BLaER1 (cell line): ENCODE data around the gene GSTP1.
A peak's percentile ranks its signal among the peaks of the same experiment; 100 is the strongest.
"Not testable (repeated sequence)": the region's sequence is repeated elsewhere in the genome, so short reads cannot be mapped to it uniquely, and the experiment has no call there.

Source experiments
- H3K27ac ChIP-seq: shearing (Covaris generic); formaldehyde crosslinking; 2 replicates; pipeline ENCODE4 v1.8.1; 2022
- H3K27me3 ChIP-seq: shearing (Covaris generic); formaldehyde crosslinking; 2 replicates; pipeline ENCODE4 v1.8.1; 2022
- H3K36me3 ChIP-seq: shearing (Covaris generic); formaldehyde crosslinking; 2 replicates; pipeline ENCODE4 v1.8.1; 2022
- H3K4me1 ChIP-seq: shearing (Covaris generic); formaldehyde crosslinking; 2 replicates; pipeline ENCODE4 v1.8.1; 2022
- H3K4me2 ChIP-seq: shearing (Covaris generic); formaldehyde crosslinking; 2 replicates; pipeline ENCODE4 v1.8.1; 2022
- H3K4me3 ChIP-seq: shearing (Covaris generic); formaldehyde crosslinking; 2 replicates; pipeline ENCODE4 v1.8.1; 2022
- H3K9ac ChIP-seq: shearing (Covaris generic); formaldehyde crosslinking; 2 replicates; pipeline ENCODE4 v1.8.1; 2022
- H3K9me3 ChIP-seq: shearing (Covaris generic); formaldehyde crosslinking; 2 replicates; pipeline ENCODE4 v1.8.1; 2022
- H4K20me1 ChIP-seq: shearing (Covaris generic); formaldehyde crosslinking; 2 replicates; pipeline ENCODE4 v1.8.1; 2022
- Cebpa-rat ChIP-seq: shearing (Covaris generic); IDR thresholded peaks from 2 replicates; pipeline ENCODE4 v1.8.1; 2022

GSTP1 gene

DNA sequence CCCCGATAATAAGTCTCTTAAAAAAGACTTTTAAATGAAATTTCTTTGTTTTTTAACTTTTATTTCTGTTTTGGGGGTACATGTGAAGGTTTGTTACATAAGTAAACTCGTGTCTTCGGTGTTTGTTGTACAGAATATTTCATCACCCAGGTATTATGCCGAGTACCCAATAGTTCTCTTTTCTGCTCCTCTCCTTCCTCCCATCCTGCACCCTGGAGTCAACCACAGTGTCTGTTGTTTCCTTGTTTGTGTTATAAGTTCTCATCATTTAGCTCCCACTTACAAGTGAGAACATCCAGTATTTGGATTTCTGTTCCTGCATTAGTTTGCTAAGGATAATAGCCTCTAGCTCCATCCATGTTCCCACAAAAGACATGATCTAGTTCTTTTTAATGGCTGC, 1.6 kb upstream of the GSTP1 start:
- no peak overlapping the region for H3K9ac ChIP-seq
- H3K36me3 ChIP-seq = peaks cover 25% of the 10 kb centered on the region
- H3K4me3 ChIP-seq = no peak overlapping the region
- H3K27ac ChIP-seq = no peak overlapping the region
- peaks cover 7% of the 10 kb centered on the region for H3K27me3 ChIP-seq
- TF ChIP-seq Cebpa-rat = no peak
- peaks cover 29% of the 10 kb centered on the region for H4K20me1 ChIP-seq
- H3K4me1 ChIP-seq = peaks cover 78% of the 10 kb centered on the region
- H3K4me2 ChIP-seq = peak overlapping the region; percentile 99
- no peaks in the 10 kb centered on the region for H3K9me3 ChIP-seq

DNA sequence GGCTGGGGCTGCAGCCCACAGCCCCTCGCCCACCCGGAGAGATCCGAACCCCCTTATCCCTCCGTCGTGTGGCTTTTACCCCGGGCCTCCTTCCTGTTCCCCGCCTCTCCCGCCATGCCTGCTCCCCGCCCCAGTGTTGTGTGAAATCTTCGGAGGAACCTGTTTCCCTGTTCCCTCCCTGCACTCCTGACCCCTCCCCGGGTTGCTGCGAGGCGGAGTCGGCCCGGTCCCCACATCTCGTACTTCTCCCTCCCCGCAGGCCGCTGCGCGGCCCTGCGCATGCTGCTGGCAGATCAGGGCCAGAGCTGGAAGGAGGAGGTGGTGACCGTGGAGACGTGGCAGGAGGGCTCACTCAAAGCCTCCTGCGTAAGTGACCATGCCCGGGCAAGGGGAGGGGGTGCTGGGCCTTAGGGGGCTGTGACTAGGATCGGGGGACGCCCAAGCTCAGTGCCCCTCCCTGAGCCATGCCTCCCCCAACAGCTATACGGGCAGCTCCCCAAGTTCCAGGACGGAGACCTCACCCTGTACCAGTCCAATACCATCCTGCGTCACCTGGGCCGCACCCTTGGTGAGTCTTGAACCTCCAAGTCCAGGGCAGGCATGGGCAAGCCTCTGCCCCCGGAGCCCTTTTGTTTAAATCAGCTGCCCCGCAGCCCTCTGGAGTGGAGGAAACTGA, 731 bp downstream of the GSTP1 start:
- H4K20me1 ChIP-seq = peaks cover 41% of the 10 kb centered on the region
- H3K4me1 ChIP-seq = peaks cover 85% of the 10 kb centered on the region
- peak overlapping the region; percentile 94 for H3K27ac ChIP-seq
- H3K27me3 ChIP-seq = peaks cover 7% of the 10 kb centered on the region
- H3K4me2 ChIP-seq = peak overlapping the region; percentile 99
- H3K36me3 ChIP-seq = peaks cover 49% of the 10 kb centered on the region
- peak overlapping the region; percentile 95 for H3K9ac ChIP-seq
- no peak for TF ChIP-seq Cebpa-rat
- H3K9me3 ChIP-seq = no peaks in the 10 kb centered on the region
- H3K4me3 ChIP-seq = peak overlapping the region; percentile 82

GRCh38 chr11:67584881-67585873, 1.6 kb downstream of the GSTP1 start:
- H3K27ac ChIP-seq = peak overlapping the region; percentile 94
- peaks cover 77% of the 10 kb centered on the region for H3K4me1 ChIP-seq
- no peaks in the 10 kb centered on the region for H3K9me3 ChIP-seq
- peaks cover 7% of the 10 kb centered on the region for H3K27me3 ChIP-seq
- peak overlapping the region; percentile 82 for H3K4me3 ChIP-seq
- H3K36me3 ChIP-seq = peaks cover 51% of the 10 kb centered on the region
- peaks cover 41% of the 10 kb centered on the region for H4K20me1 ChIP-seq
- TF ChIP-seq Cebpa-rat = no peak
- H3K4me2 ChIP-seq = peak overlapping the region; percentile 99
- H3K9ac ChIP-seq = peak overlapping the region; percentile 95

DNA sequence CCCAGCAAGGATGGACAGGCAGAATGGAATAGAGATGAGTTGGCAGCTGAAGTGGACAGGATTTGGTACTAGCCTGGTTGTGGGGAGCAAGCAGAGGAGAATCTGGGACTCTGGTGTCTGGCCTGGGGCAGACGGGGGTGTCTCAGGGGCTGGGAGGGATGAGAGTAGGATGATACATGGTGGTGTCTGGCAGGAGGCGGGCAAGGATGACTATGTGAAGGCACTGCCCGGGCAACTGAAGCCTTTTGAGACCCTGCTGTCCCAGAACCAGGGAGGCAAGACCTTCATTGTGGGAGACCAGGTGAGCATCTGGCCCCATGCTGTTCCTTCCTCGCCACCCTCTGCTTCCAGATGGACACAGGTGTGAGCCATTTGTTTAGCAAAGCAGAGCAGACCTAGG, 2.3 kb downstream of the GSTP1 start:
- peak overlapping the region; percentile 99 for H3K4me2 ChIP-seq
- no peaks in the 10 kb centered on the region for H3K9me3 ChIP-seq
- peaks cover 51% of the 10 kb centered on the region for H3K36me3 ChIP-seq
- no peak for TF ChIP-seq Cebpa-rat
- peak overlapping the region; percentile 82 for H3K4me3 ChIP-seq
- peaks cover 41% of the 10 kb centered on the region for H4K20me1 ChIP-seq
- H3K4me1 ChIP-seq = peaks cover 71% of the 10 kb centered on the region
- H3K9ac ChIP-seq = peak overlapping the region; percentile 95
- H3K27me3 ChIP-seq = peaks cover 7% of the 10 kb centered on the region
- peak overlapping the region; percentile 39; the same call in 1 of the 2 replicates for H3K27ac ChIP-seq

DNA sequence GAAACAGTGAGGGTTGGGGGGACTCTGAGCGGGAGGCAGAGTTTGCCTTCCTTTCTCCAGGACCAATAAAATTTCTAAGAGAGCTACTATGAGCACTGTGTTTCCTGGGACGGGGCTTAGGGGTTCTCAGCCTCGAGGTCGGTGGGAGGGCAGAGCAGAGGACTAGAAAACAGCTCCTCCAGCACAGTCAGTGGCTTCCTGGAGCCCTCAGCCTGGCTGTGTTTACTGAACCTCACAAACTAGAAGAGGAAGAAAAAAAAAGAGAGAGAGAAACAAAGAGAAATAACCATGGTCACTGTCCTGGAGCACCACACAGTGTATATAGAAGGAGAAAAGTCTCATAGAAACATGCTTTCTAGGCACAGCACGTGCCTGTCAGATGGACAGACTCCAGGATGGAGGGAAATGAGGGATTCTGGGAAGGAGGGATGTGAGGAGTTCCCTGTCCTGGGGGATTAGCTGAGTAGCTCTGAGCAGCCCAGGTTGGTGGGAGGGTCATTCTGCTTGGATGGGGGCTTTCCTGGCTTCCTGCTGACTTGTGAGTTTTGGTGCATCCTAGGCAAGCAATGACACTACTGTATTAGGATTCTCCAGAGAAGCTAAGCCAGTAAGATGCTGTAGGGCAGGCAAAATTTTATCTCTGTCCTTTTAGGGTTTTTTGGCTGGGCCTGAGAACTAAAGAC, 3.1 kb downstream of the GSTP1 start:
- H3K36me3 ChIP-seq = peaks cover 51% of the 10 kb centered on the region
- H3K27me3 ChIP-seq = peaks cover under 1% of the 10 kb centered on the region; the same call in 1 of the 2 replicates

GRCh38 chr11:67588136-67588503, 4.5 kb downstream of the GSTP1 start:
- no peaks in the 10 kb centered on the region for H3K27me3 ChIP-seq
- 0 out of 2 replicates have a peak overlapping the region, but pooled peaks have one; percentile 1 for H3K27ac ChIP-seq
- peaks cover 41% of the 10 kb centered on the region for H4K20me1 ChIP-seq
- peaks cover 49% of the 10 kb centered on the region for H3K4me1 ChIP-seq
- no peaks in the 10 kb centered on the region for H3K9me3 ChIP-seq
- peaks cover 51% of the 10 kb centered on the region for H3K36me3 ChIP-seq
- no peak for TF ChIP-seq Cebpa-rat
- peak overlapping the region; percentile 99; the same call in 1 of the 2 replicates for H3K4me2 ChIP-seq
- H3K4me3 ChIP-seq = no peak overlapping the region
- no peak overlapping the region for H3K9ac ChIP-seq

More for the DNA sequence above, 3.1 kb downstream of the GSTP1 start:
- H3K9me3 ChIP-seq = no peaks in the 10 kb centered on the region
- H3K4me2 ChIP-seq = peak overlapping the region; percentile 99
- no peak for TF ChIP-seq Cebpa-rat
- peak overlapping the region; percentile 82; the same call in 1 of the 2 replicates for H3K4me3 ChIP-seq
- peaks cover 63% of the 10 kb centered on the region for H3K4me1 ChIP-seq
- H3K27ac ChIP-seq = peak overlapping the region; percentile 39; the same call in 1 of the 2 replicates
- peak overlapping the region; percentile 95; the same call in 1 of the 2 replicates for H3K9ac ChIP-seq
- H4K20me1 ChIP-seq = peaks cover 41% of the 10 kb centered on the region

DNA sequence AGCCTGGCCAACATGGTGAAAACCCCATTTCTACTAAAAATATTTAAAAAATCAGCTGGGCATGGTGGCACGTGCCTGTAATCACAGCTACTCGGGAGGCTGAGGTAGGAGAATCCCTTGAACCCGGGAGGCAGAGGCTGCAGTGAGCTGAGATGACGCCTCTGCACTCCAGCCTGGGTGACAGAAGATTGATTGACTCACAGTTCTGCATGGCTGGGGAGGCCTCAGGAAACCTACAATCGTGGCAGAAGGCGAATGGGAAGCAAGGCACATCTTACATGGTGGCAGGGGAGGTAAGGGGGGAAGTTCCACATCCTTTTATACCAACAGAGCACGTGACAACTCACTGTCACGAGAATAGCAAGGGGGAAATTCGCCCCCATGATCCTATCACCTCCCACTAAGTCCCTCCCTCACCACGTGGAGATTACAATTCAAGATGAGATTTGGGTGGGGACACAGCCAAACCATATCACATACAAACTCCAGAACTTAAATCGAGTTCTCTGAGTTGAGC, 5.3 kb downstream of the GSTP1 start:
- H3K4me3 ChIP-seq, H3K27me3 ChIP-seq, H3K9ac ChIP-seq, H3K9me3 ChIP-seq, H3K27ac ChIP-seq: not testable (repeated sequence)
- H3K4me1 ChIP-seq = peaks cover 49% of the 10 kb centered on the region
- H3K4me2 ChIP-seq = peak overlapping the region; percentile 30
- peaks cover 41% of the 10 kb centered on the region for H4K20me1 ChIP-seq
- peaks cover 51% of the 10 kb centered on the region for H3K36me3 ChIP-seq

GRCh38 chr11:67592880-67593564, 9.4 kb downstream of the GSTP1 start:
- no peak overlapping the region for H3K4me3 ChIP-seq
- H3K4me2 ChIP-seq = no peak overlapping the region

GRCh38 chr11:67593565-67593905, 9.9 kb downstream of the GSTP1 start:
- Histone ChIP-seq H3K27me3 (no peaks in the 10 kb centered on the region), H3K9ac (no peak overlapping the region), H3K27ac (no peak overlapping the region), H4K20me1 (no peaks in the 10 kb centered on the region), H3K9me3 (peaks cover 20% of the 10 kb centered on the region), H3K36me3 (peaks cover 10% of the 10 kb centered on the region), H3K4me1 (peaks cover 6% of the 10 kb centered on the region), H3K4me3 (no peak overlapping the region), H3K4me2 (no peak overlapping the region)
- no peak for TF ChIP-seq Cebpa-rat

More at GRCh38 chr11:67592880-67593564, 9.4 kb downstream of the GSTP1 start:
- H4K20me1 ChIP-seq = 0 out of 2 replicates have a peak, but pooled peaks cover 4% of the 10 kb centered on the region
- peaks cover 15% of the 10 kb centered on the region for H3K9me3 ChIP-seq
- H3K4me1 ChIP-seq = peaks cover 11% of the 10 kb centered on the region
- H3K36me3 ChIP-seq = peaks cover 15% of the 10 kb centered on the region
- no peak overlapping the region for H3K9ac ChIP-seq
- no peak for TF ChIP-seq Cebpa-rat
- no peaks in the 10 kb centered on the region for H3K27me3 ChIP-seq
- H3K27ac ChIP-seq = no peak overlapping the region
